GM18498 (cell line): Measurements from ENCODE around the gene NDOR1.

ENCODE experiments used
- ATAC-seq: cut with Tn5 transposase; IDR thresholded peaks from one replicate; pipeline ENCODE4 v1.9.1; 2021; ENCODE audit warnings: mild to moderate bottlenecking, moderate library complexity; ENCODE audit not compliant: unreplicated experiment

The NDOR1 gene

DNA sequence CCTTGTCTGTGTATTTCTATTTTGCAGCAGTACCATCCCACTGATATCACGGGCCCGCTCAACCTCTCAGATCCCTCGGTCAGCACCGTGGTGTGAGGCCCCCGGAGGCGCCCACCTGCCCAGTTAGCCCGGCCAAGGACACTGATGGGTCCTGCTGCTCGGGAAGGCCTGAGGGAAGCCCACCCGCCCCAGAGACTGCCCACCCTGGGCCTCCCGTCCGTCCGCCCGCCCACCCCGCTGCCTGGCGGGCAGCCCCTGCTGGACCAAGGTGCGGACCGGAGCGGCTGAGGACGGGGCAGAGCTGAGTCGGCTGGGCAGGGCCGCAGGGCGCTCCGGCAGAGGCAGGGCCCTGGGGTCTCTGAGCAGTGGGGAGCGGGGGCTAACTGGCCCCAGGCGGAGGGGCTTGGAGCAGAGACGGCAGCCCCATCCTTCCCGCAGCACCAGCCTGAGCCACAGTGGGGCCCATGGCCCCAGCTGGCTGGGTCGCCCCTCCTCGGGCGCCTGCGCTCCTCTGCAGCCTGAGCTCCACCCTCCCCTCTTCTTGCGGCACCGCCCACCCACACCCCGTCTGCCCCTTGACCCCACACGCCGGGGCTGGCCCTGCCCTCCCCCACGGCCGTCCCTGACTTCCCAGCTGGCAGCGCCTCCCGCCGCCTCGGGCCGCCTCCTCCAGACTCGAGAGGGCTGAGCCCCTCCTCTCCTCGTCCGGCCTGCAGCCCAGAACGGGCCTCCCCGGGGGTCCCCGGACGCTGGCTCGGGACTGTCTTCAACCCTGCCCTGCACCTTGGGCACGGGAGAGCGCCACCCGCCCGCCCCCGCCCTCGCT is 37.5 kb upstream of the NDOR1 start:
- ATAC-seq, result no peak

DNA sequence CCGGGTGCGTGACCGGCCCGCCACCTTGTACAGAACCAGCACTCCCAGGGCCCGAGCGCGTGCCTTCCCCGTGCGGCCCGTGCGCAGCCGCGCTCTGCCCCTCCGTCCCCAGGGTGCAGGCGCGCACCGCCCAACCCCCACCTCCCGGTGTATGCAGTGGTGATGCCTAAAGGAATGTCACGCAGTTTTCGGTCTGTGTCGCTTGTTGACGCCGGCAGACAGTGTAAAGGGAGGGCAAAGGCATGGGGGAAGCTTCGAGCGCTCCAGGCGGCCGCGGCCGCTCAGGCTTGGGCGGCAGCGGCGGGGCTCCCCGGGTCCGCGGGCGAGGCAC is 37.0 kb upstream of the NDOR1 start:
- ATAC-seq, result no peak

DNA sequence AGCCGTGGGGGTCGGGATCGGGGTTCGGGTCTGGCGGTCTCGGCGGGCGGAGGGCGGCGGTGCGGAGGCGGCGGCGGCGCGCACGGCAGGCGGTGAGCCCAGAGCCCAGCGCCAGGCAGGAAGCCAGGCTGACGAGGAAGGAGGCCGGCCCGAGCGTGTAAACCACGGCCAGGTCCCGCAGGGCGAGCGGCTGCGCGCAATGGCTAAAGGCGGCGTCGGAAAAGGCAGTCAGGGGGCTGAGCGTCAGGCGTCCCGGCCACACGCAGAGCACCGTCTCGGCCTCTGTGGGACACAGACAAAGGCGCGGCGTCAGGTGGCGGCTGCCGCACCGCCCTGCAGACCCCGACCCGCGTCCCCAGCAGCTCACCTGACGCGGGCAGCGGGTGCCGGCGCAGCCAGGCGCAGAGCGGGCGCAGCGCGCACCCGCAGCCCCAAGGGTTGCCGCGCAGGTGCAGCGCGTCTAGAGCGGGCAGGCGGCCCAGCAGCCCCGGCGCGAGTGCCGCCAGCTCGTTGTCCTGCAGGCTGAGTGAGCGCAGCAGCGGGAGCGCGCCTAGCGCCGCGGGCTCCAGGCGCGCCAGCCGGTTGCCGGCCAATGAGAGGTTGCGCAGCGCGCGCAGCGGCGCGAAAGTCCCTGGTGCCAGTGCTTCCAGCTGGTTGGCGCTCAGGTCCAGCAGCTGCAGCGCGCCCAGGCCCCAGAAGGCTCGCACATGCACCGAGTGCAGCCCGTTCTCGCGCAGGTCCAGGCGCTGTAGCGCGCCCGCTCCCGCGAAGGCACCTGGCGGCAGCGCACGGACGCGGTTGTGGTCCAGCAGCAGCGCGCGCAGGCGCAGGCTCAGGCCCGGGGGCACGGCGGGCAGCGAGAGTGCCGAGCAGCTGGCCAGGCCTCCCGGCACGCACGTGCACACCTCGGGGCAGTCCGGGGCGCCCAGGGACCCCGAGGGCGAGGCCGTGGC is 36.3 kb upstream of the NDOR1 start:
- ATAC-seq, result no peak

DNA sequence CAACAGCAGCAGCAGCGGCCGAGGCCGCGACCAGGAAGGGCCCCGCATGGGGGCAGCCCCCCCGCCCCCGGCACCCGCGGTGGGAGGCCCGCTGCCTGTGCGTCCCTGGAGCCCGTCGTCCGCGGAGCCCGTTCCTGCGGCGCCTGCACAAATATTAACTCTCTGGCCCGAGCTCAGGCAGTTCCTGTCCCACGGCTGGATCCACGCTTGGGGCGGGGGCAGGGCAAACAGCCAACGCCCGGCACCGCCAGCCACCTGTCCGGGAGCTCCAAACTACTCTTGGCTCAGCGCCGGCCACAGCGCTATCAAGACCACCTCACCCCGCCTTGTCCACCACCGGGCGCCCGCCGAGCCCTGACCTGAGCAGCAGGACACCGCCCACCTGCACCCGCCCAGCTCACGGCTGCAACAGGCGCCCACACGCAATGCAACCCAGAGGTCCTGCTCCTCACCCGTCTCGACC is 35.6 kb upstream of the NDOR1 start, which contains the start of gene LRRC26:
Gene LRRC26, minus strand, starts transcription at position 156 of the 463 bp plus-strand sequence. Its CDS starts 108 bp downstream, at position 48.
- ATAC-seq, result no peak

DNA sequence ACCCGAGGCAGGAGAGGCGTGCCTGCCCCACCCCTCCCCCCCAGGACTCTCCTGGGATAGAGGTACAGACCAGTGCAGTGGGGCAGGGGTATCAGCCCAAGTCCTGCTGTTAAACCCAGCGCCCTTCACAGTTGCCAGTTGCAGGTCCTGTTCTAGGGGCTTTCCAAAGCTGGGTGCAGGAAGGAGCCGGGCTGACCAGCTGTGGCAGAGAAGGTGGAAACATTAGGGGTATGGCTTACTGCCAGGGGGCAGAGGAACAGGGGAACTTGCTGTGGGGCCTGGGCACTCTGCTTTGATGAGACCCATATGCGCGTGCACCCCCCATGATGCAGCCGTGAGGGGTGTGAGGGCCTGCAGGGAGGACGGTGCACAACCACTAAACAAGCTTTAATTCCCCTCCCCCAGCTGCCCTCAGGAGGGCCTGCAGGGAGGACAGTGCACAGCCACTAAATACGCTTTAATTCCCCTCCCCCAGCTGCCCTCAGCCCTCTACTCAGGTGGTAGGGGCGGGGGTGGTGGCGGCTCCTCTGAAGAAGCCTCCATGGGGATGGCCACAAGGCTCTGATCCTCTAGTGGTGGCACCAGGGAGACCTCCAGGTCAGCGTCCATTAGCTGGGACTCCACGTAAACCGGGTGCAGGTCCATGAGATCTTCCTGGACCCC is 34.9 kb upstream of the NDOR1 start:
- no peak for ATAC-seq

DNA sequence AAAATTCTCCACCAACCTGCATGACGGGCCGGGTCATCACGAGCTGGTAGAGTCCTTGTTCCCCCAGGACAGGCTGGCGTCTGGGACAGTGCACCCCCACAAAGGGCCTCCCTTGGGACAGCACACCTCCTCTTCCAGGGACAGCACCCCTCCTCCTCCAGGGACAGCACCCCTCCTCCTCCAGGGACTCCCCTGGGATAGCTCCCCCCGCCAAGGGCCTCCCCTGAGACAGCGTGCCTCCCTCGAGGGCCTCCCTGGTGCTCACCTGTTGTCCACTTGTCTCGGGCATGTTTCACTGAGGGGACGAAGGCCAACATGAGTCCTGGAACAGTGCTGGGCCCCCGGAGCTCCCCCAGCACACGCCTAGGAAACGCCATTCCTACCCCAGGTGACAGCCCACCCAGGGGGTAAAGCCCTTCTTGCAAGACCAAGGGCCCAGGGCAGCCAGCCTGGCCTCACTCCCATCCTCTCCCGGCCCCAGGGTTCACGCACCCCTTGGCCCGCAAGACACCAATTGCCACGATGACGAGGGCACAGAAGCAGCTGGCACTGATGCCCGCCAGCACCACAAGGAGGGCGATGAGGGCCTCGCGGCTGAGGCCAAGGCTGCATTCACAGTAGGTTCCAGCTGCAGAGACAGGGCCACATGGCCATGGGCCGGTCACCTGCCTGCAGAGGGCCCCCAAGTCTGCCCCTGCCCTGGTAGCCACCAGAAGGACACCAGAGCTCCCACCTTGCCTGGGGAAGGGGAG is 34.2 kb upstream of the NDOR1 start:
- ATAC-seq, result no peak

DNA sequence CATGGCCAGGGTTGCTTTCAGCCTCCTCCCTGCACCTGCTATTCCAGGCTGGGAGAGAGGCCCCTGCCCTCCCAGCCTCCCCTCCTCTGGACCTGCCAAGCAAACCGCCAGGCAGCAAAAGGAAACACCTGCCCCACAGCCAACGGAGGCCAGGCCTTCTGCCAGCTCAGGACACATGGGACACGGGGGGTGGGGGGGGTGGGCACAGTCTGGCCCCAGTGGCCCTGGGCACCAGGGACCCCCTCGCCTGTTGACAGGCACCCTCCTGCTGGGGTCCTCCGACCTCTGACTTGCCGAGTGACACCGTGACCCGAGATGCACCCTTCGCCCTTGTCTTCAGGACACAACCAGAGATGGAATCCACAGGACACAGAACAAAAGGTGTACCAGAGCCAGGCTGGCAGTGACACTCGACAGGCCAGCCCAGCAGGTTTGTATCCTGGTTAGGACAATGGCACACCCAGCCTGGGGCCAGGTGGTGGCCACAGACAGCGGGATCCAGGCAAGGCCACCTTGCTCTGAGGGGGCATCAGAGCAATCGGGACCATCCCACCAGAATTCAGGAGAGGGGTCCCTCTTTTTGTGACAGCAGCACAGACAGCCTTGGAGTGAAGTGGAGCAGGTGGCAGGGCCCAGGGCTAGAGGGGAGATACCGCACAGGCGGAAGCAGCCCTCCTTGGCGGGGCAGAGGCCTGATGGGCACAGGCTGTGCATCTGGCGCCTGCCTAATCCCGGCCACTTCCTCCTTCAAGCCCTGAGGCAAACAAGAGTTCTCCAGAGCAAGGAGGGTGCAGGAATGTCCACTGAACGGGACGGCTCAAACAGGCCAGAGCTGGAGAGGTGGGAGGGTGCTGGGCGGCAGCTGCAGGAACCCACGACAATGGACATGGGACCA is 32.4 kb upstream of the NDOR1 start:
- ATAC-seq, result no peak

DNA sequence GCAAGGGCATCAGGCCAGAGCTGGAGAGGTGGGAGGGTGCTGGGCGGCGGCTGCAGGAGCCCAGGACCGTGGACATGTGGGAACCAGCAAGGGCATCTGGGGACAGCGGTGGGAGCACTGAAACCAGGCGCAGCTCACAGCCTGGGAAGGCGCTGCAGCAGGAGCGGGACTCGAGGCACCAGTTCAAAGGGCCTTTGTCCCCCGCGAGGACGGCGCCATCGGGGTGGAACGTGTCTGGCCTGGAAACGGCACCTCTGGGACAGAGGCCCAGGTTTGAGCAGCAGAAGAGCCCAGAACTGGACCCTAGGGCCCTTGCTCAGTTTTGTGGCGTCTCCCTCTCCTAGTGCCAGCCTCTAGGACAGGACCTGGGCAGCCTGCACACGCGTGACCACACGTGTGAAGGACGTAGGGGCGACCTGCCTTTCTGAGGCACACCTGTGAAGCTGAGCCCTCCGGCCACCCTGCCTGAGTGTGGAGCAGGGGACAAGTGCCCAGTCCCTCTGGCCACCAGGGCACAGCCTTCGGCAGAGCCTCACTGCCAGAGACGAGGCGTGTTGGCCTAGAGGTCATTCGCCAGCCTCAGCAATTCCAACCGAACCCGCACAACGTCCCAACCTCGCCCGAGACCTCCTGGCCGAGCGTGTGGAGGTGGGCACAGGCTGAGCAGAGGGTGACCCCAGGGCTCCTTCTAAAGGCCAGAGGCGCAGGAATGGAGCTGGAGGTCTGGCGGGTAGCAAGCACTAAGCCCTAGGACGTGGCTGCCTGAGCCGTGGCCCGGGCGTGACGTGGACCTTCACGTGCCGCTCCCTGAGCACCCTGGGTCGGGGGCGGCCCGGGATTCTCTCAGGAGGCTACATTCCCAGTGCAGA is 31.5 kb upstream of the NDOR1 start:
- ATAC-seq, result no peak

DNA sequence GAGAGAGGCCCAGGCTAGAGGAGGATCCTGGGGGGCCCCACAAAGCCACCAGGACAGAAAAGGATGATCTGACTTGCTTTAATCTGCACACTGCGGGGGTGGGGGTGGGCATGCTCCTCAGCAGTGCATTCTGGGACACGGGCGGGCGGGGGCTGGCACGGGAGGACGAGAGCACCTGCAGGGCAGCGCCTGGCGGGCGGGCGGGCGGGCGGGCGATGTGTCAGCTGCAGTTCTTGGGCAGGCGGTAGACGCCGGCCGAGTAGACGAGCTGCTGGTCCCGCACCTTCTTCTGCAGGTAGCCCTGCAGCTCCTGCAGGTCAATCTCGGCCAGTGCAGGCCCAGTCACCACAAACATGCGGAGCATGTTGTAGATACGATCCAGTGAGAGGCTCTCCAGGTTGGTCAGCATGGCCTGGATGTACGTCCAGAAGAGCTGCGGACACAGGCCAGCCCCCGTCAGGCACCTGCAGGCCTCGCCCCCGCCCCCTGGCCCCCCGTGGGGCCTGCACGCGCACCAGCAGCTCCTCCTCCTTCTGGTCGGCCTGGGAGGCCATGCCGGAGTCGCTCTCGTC is 30.7 kb upstream of the NDOR1 start:
- no peak for ATAC-seq

DNA sequence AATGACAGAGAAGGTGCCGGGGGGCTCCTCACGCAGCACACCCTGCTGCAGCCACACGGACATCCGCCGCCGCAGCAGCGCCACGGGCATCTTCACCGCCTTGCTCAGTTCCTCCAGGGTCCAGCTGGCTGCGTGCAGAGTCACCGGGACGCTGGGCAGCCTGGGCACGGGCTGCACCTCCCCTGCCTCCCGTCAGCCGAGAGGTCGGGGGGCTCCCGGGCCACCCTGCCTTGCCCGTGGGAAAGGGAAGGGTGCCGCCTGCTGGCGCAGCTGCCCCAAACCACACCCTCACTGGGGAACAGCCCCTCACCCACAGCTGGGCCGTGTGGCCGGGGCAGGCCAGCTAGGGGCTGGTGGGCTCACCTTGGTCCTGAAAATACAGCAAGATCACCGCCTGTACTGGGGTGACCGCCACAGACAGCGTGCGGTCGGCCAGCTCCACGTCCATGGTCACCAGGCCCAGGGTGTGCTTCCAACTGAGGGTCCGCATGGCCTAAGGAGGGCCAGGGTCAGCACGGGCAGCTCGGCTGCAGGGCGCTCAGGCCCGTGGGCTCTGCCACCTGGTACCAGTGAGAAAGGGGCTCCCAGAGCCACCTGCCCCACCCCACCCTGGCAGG is 30.0 kb upstream of the NDOR1 start:
- no peak for ATAC-seq

DNA sequence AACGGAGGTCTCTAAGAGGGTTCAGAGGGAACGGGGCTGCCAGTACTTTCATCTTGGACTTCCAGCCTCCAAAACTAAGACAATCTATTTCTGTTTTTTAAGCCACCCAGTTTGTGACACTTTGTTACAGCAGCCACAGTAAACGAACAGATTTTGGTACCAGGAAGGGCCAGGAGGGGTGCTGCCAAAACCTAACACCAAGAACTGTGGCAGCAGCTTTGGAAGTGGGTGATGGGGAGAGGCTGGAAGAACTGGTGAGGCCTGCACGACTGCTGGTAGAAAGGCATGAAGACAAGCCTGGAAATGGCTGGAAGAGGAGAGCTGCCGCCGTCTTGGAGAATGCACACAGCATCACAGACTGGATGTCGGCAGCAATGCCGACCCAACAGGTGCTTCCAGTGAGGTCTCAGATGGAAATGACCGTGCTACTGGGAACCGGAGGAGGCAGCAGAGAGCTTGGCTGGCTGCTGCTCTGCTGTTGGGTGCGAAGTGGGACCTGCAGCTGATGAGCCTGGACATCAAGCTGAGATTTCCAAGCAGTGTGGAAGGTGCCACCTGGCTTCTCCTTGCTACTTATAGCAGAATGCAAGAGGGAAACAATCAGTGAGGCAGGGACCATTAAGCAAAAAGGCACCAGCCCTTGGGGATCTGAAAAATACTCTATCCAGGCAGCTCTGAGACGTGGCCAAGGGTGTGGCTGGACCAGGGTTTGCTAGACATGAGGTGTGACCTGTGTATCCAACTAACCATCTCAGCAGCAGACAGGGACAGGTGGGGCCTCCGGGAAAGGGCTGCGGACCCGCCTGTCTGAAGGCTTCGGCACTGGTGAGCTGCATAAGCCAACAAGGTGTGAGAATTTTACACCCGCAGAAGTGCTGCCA is 29.0 kb upstream of the NDOR1 start:
- ATAC-seq, result no peak

DNA sequence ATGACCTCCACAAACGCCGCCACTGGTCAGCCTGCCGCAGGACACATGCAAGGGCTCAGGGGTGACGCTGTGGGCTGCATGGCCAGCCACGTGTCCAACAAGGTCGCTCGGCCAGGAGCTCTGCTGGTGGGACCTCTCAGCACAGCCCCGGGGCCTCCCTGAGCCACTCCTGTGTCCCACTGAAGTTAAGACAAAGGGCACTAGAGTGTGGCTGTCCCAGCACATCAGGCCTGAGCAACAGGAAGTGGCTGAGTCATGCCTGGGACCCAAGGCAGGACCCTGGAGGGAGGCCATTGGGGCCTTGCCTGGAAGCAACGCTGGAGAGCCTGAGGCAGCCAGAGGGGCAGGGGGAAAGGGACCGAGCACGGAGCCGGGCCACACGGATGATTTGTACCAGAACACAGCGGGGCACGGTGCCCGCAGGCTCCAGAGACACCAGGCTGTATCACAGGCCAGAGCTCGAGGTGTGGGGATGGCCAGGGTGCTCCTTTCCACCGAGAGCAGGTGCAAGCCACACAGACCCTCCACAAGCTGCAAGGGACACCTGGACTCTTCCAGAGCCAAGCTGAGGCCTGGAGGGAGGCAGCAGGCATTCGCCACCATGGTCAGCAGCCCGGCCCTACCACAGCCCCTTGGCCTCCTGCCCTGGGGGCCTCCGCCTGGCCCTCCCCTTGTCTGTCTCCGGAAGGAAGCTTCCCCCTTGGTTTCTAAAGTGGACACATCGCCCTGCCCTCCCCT is 27.1 kb upstream of the NDOR1 start:
- no peak for ATAC-seq

DNA sequence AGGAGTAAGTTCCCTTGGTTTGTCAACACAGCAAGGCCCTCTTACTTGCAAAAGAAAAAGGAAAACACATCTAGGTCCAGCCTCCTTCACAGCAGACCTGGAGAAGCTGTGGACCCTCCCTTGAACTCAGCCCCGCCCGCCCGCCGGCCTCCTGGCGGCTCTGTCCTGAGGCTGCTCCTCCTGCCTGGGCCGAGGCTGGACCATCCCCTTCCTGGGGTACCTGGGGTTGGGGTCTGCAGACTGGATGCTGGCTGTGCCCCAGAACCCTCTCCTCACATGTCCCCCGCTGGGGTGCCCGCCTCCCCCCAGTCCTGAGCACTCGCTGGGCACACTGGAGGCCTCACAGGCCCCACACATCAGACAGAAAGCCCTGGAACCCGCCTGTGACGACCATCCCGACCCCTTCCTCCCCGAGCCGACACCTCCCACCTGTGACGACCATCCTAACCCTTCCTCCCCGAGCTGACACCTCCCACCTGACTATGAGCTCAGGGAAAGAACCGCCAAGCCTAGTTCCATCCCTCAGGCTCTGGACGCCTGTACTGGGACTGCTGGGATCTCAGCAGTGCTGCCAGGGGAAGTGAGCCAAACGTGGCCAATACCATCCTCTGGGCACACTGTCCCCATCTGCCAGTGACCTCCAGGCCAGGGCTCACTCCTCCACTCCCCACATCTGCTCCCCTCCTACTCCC is 26.4 kb upstream of the NDOR1 start:
- no peak for ATAC-seq

DNA sequence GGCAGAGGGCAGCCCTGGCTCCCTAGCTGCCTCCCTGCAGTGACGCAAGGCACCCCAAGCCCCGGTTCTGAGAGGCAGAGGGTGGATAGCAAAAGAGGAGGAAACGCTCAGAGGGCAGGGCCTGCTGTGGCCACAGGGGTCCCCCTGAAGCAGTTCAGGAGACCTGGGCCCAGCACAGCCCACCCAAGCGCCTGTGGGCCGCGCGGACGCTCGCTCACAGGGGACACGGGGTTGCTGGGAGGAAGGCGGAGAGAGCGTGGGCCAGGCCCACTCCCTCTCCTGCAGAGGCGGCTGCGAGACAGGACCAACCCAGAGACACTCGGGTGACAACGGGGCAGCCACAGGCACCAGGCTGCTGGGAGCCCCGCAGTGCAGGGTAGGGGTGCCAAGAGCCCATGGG is 25.7 kb upstream of the NDOR1 start:
- no peak for ATAC-seq

DNA sequence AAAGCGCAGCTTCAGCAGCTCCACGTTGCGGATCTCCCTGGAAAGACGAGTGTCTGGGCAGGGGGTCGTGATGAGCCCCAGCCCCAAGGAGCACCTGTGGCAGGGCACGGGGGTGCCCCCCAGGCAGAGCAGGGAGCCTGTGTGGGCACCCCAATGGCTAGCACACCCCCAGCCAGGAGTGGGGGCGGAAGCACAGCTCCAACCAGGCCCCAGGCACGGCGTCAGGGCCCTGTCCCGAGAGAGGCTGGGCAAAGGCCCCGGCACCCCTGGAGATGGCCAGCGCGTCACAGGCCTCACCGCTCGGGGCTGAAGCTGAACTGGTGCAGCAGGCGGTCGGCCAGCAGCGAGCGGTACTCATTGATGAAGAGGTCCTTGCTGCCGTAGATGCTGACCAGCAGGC is 25.0 kb upstream of the NDOR1 start:
- ATAC-seq, result no peak

DNA sequence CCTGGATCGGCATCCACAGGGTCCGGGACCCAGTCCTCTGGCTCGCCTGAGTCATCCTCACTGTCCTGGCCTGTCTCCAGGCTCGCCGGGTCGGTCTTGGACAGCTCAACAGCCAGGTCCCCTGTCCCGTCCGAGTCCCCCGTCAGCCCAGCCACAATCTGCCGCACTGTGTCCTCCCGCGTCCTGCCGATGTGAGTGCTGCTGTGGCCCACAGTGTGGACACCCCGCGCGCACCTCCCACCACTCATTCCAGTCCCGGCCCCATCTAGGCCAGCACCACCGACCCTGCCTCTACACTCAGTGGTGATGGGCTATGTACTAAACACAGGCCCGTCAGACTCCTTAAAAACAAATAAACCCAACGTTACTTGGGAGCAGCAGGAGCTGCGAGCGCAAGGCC is 23.8 kb upstream of the NDOR1 start:
- no peak for ATAC-seq
